Measurements from ENCODE around the gene ABCC11. TPM values are rescaled to one million over a fixed set of nuclear protein-coding genes. Genes with fewer than 3 reads are reported as not detected.

Gene ABCC11
- total and polyA plus RNA-seq, 2 experiments from 2014 or later: 0.10 TPM; not detected in 1

DNA sequence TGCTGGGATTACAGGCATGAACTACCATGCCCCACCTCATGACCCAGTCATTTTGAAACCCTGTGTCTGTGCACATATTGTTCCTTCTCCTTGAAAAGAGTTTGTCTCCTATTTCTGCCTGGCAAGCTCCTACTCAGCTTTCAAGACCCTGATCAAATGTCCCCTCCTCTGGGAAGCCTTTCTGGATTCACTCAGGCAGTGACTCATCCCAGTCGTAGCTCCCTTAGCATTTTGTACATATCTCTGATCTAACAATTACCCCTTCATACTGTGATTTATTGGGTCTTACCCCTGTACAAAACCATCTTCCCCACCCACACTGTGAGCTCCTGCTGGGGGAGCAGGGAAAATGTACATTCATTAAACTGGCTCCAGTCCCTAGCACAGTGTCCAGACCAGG is 73.5 kb downstream of the ABCC11 start:
- Mint-ChIP-seq H3K4me3 (no peak overlapping the region), H3K9me3 (no peaks in the 10 kb centered on the region), H3K36me3 (ENCODE audit: low read depth) (no peaks in the 10 kb centered on the region), H3K27me3 (ENCODE audit: insufficient read depth, low read depth, poor library complexity) (peaks cover 4% of the 10 kb centered on the region), H3K4me1 (no peaks in the 10 kb centered on the region), H3K27ac (no peak overlapping the region)
- Histone ChIP-seq H3K4me2 (no peak overlapping the region), H2AFZ (no peak overlapping the region), H3K27ac (ENCODE audit: low read depth) (no peak overlapping the region), H3K4me3 (no peak overlapping the region), H3K36me3 (ENCODE audit: insufficient read depth) (no peaks in the 10 kb centered on the region), H3K9me2 (ENCODE audit: insufficient read depth) (no peaks in the 10 kb centered on the region), H3K79me2 (replicated peaks; ENCODE audit: insufficient read depth) (no peaks in the 10 kb centered on the region), H3K4me1 (ENCODE audit: insufficient read depth) (no peaks in the 10 kb centered on the region), H3F3A (replicated peaks; ENCODE audit: low read depth) (no peaks in the 10 kb centered on the region), H4K20me1 (replicated peaks; ENCODE audit: insufficient read depth) (no peaks in the 10 kb centered on the region), H3K27me3 (ENCODE audit: insufficient read depth) (no peaks in the 10 kb centered on the region)
- TF ChIP-seq ZNF114 (CRISPR knock-in tag; IDR thresholded peaks at IDR 0.05) (no peak), CREB1 (CRISPR knock-in tag; IDR thresholded peaks at IDR 0.05; ENCODE audit: low read depth) (no peak), ZNF331 (CRISPR knock-in tag; IDR thresholded peaks at IDR 0.05; ENCODE audit: low read depth) (no peak), POLR2AphosphoS5 (IDR thresholded peaks at IDR 0.05; ENCODE audit: low read depth) (no peak), EZH2phosphoT487 (IDR thresholded peaks at IDR 0.05; ENCODE audit: unreplicated experiment) (no peak), NANOG (IDR thresholded peaks at IDR 0.05; ENCODE audit: borderline replicate concordance) (no peak), EZH2 (IDR thresholded peaks at IDR 0.05; ENCODE audit: low read depth, unreplicated experiment) (no peak), STAT1 (IDR thresholded peaks at IDR 0.05; ENCODE audit: unreplicated experiment) (no peak), JUNB (IDR thresholded peaks at IDR 0.05; ENCODE audit: unreplicated experiment) (no peak)
- TF ChIP-seq, protein P1, sequence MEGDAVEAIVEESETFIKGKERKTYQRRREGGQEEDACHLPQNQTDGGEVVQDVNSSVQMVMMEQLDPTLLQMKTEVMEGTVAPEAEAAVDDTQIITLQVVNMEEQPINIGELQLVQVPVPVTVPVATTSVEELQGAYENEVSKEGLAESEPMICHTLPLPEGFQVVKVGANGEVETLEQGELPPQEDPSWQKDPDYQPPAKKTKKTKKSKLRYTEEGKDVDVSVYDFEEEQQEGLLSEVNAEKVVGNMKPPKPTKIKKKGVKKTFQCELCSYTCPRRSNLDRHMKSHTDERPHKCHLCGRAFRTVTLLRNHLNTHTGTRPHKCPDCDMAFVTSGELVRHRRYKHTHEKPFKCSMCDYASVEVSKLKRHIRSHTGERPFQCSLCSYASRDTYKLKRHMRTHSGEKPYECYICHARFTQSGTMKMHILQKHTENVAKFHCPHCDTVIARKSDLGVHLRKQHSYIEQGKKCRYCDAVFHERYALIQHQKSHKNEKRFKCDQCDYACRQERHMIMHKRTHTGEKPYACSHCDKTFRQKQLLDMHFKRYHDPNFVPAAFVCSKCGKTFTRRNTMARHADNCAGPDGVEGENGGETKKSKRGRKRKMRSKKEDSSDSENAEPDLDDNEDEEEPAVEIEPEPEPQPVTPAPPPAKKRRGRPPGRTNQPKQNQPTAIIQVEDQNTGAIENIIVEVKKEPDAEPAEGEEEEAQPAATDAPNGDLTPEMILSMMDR (conservative IDR thresholded peaks at IDR 0.05; ENCODE audit: low read depth in 2 of 2): no peak
- TF ChIP-seq, protein P2, sequence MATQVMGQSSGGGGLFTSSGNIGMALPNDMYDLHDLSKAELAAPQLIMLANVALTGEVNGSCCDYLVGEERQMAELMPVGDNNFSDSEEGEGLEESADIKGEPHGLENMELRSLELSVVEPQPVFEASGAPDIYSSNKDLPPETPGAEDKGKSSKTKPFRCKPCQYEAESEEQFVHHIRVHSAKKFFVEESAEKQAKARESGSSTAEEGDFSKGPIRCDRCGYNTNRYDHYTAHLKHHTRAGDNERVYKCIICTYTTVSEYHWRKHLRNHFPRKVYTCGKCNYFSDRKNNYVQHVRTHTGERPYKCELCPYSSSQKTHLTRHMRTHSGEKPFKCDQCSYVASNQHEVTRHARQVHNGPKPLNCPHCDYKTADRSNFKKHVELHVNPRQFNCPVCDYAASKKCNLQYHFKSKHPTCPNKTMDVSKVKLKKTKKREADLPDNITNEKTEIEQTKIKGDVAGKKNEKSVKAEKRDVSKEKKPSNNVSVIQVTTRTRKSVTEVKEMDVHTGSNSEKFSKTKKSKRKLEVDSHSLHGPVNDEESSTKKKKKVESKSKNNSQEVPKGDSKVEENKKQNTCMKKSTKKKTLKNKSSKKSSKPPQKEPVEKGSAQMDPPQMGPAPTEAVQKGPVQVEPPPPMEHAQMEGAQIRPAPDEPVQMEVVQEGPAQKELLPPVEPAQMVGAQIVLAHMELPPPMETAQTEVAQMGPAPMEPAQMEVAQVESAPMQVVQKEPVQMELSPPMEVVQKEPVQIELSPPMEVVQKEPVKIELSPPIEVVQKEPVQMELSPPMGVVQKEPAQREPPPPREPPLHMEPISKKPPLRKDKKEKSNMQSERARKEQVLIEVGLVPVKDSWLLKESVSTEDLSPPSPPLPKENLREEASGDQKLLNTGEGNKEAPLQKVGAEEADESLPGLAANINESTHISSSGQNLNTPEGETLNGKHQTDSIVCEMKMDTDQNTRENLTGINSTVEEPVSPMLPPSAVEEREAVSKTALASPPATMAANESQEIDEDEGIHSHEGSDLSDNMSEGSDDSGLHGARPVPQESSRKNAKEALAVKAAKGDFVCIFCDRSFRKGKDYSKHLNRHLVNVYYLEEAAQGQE (IDR thresholded peaks at IDR 0.05; ENCODE audit: unreplicated experiment): no peak
- TF ChIP-seq, protein P3, sequence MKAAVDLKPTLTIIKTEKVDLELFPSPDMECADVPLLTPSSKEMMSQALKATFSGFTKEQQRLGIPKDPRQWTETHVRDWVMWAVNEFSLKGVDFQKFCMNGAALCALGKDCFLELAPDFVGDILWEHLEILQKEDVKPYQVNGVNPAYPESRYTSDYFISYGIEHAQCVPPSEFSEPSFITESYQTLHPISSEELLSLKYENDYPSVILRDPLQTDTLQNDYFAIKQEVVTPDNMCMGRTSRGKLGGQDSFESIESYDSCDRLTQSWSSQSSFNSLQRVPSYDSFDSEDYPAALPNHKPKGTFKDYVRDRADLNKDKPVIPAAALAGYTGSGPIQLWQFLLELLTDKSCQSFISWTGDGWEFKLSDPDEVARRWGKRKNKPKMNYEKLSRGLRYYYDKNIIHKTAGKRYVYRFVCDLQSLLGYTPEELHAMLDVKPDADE (IDR thresholded peaks at IDR 0.05): no peak
- TF ChIP-seq, protein P4, sequence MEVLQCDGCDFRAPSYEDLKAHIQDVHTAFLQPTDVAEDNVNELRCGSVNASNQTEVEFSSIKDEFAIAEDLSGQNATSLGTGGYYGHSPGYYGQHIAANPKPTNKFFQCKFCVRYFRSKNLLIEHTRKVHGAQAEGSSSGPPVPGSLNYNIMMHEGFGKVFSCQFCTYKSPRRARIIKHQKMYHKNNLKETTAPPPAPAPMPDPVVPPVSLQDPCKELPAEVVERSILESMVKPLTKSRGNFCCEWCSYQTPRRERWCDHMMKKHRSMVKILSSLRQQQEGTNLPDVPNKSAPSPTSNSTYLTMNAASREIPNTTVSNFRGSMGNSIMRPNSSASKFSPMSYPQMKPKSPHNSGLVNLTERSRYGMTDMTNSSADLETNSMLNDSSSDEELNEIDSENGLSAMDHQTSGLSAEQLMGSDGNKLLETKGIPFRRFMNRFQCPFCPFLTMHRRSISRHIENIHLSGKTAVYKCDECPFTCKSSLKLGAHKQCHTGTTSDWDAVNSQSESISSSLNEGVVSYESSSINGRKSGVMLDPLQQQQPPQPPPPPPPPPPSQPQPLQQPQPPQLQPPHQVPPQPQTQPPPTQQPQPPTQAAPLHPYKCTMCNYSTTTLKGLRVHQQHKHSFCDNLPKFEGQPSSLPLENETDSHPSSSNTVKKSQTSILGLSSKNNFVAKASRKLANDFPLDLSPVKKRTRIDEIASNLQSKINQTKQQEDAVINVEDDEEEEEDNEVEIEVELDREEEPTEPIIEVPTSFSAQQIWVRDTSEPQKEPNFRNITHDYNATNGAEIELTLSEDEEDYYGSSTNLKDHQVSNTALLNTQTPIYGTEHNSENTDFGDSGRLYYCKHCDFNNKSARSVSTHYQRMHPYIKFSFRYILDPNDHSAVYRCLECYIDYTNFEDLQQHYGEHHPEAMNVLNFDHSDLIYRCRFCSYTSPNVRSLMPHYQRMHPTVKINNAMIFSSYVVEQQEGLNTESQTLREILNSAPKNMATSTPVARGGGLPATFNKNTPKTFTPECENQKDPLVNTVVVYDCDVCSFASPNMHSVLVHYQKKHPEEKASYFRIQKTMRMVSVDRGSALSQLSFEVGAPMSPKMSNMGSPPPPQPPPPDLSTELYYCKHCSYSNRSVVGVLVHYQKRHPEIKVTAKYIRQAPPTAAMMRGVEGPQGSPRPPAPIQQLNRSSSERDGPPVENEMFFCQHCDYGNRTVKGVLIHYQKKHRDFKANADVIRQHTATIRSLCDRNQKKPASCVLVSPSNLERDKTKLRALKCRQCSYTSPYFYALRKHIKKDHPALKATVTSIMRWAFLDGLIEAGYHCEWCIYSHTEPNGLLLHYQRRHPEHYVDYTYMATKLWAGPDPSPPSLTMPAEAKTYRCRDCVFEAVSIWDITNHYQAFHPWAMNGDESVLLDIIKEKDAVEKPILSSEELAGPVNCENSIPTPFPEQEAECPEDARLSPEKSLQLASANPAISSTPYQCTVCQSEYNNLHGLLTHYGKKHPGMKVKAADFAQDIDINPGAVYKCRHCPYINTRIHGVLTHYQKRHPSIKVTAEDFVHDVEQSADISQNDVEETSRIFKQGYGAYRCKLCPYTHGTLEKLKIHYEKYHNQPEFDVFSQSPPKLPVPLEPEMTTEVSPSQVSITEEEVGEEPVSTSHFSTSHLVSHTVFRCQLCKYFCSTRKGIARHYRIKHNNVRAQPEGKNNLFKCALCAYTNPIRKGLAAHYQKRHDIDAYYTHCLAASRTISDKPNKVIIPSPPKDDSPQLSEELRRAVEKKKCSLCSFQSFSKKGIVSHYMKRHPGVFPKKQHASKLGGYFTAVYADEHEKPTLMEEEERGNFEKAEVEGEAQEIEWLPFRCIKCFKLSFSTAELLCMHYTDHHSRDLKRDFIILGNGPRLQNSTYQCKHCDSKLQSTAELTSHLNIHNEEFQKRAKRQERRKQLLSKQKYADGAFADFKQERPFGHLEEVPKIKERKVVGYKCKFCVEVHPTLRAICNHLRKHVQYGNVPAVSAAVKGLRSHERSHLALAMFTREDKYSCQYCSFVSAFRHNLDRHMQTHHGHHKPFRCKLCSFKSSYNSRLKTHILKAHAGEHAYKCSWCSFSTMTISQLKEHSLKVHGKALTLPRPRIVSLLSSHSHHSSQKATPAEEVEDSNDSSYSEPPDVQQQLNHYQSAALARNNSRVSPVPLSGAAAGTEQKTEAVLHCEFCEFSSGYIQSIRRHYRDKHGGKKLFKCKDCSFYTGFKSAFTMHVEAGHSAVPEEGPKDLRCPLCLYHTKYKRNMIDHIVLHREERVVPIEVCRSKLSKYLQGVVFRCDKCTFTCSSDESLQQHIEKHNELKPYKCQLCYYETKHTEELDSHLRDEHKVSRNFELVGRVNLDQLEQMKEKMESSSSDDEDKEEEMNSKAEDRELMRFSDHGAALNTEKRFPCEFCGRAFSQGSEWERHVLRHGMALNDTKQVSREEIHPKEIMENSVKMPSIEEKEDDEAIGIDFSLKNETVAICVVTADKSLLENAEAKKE (CRISPR knock-in tag; IDR thresholded peaks at IDR 0.05): no peak
- DNase-seq (ENCODE audit: low spot score) (no peak), ATAC-seq (no peak)
